Measurements from ENCODE around the gene FKBP3.

DNA sequence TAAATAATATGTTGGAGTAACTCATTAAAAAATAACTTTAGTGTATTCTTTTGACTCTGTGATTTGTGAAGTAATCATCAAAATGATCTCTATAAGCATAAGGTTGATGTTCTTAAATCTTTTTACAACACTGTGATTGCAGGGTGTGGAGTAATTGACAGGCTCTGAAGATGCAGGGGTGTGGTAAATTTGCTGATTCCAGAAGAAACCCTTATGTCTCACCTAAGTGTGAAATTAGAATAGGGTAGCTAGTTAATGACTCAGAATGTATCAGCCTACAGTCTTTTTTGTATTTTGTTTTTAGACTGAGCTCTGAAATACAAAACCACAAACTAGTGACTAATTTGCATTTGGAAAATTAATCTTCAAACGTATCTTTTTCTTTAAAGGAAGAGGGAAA lies 44.5 kb downstream of the FKBP3 start:
- TF ChIP-seq POLR2A (IDR thresholded peaks at IDR 0.05) (no peak), CTCF (IDR thresholded peaks at IDR 0.05) (no peak)

Measured in Peyer's patch (tissue), 4 donors.